Measurements from ENCODE around the gene SOD3.

The SOD3 gene

DNA sequence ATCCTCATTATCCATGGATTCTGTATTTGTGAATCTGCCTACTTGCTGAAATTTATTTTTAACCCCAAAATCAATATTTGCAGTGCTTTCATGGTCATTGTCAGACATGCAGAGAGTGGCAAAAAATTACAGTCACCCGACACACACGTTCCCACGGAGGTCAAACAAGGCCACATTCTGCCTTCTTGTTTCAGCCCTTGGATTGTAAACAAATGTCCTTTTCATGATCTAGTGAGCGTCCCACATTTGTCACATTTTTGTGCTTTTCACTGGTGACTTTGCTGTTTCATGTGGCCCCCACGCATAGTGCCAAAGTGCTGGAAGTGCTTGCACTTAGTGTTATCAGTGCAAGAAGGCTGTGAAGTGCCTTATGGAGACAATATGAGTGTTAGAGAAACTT, 45.0 kb downstream of the SOD3 start:
- Mint-ChIP-seq H3K27ac (no peak overlapping the region), H3K4me1 (no peaks in the 10 kb centered on the region), H3K27me3 (peaks cover 1% of the 10 kb centered on the region), H3K9me3 (no peaks in the 10 kb centered on the region), H3K36me3 (no peaks in the 10 kb centered on the region), H3K4me3 (no peak overlapping the region)

GRCh38 chr4:24840826-24841543, 45.6 kb downstream of the SOD3 start:
- Mint-ChIP-seq H3K4me3 (no peak overlapping the region), H3K27me3 (peaks cover 1% of the 10 kb centered on the region), H3K9me3 (no peaks in the 10 kb centered on the region), H3K27ac (no peak overlapping the region), H3K4me1 (no peaks in the 10 kb centered on the region), H3K36me3 (no peaks in the 10 kb centered on the region)

DNA sequence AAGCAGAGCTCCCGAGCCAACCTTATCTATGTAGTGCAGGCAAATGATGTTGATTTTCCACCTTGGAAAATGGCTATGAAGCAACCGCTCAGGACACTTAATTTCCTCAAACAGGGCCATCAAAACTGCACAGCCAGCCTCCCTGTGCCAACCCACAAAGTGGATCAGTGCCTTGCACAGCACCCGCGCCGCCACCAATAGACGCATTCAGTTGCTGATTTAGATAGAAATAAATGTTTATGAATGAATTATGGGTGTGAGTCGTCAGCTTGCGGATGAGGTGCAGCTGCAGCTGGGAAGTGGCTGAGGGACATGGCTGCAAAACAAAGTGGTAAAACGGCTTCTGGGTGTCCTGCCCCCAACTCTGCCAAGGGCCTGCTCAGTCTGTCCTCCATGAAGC, 47.0 kb downstream of the SOD3 start:
- no peak overlapping the region for H3K27ac Mint-ChIP-seq
- no peak overlapping the region for H3K4me3 Mint-ChIP-seq
- H3K4me1 Mint-ChIP-seq = no peaks in the 10 kb centered on the region

GRCh38 chr4:24843096-24843495, 47.7 kb downstream of the SOD3 start:
- Mint-ChIP-seq H3K4me1 (no peaks in the 10 kb centered on the region), H3K36me3 (no peaks in the 10 kb centered on the region), H3K9me3 (no peaks in the 10 kb centered on the region), H3K27me3 (peaks cover 1% of the 10 kb centered on the region), H3K4me3 (no peak overlapping the region), H3K27ac (no peak overlapping the region)

More for the DNA sequence above, 47.0 kb downstream of the SOD3 start:
- peaks cover 1% of the 10 kb centered on the region for H3K27me3 Mint-ChIP-seq
- H3K36me3 Mint-ChIP-seq = no peaks in the 10 kb centered on the region
- no peaks in the 10 kb centered on the region for H3K9me3 Mint-ChIP-seq

DNA sequence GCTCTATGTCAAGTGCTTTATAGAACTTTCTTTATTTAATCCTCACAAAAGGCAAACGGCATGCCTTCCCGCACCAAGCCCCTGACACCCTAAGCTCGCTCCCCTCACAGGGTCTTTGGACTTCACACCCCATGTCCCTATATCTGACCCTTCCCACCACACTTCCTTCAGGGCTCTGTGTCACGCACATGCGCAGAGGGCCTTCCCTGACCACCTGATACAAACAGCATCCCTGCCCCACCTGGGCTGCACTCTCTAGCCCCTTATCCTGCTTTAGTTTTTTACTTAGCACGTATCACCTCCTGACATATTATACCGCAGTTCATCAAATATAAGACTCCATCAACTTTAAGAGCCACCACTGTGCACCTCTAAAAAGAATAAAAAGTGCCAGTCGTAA, 49.8 kb downstream of the SOD3 start:
- Mint-ChIP-seq H3K4me3 (no peak overlapping the region), H3K4me1 (no peaks in the 10 kb centered on the region), H3K27ac (no peak overlapping the region), H3K36me3 (no peaks in the 10 kb centered on the region), H3K27me3 (peaks cover 1% of the 10 kb centered on the region), H3K9me3 (no peaks in the 10 kb centered on the region)

- Mint-ChIP-seq H3K36me3 (no peaks in the 10 kb centered on the region), H3K27ac (no peak overlapping the region), H3K27me3 (peaks cover 1% of the 10 kb centered on the region), H3K4me1 (no peaks in the 10 kb centered on the region), H3K4me3 (no peak overlapping the region), H3K9me3 (no peaks in the 10 kb centered on the region)
Measured at GRCh38 chr4:24845902-24846301, 50.5 kb downstream of the SOD3 start.

- Mint-ChIP-seq H3K36me3 (no peaks in the 10 kb centered on the region), H3K4me3 (no peak overlapping the region), H3K27me3 (peaks cover 1% of the 10 kb centered on the region), H3K9me3 (no peaks in the 10 kb centered on the region), H3K27ac (no peak overlapping the region), H3K4me1 (no peaks in the 10 kb centered on the region)
Measured at GRCh38 chr4:24846716-24847115, 51.3 kb downstream of the SOD3 start.

DNA sequence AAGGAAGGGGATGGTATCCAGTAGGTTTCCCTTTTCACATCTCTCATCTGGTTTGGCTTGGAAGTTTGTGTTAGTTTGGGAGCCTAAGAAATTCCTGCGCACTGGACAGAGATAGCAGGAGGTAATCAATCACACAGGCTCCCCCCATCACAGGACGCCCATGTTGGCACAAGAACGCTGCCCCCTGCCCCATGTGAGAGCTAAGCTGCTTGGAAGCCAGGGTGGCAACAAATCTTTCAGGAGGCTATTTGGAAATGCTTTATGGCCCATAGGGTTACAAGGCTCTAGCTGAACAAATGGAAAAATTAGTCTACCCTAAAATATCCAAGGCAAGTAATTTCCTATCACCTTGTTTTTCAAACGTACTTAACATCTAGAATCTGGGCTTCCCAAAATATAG, 54.0 kb downstream of the SOD3 start:
- peaks cover 3% of the 10 kb centered on the region for H3K27me3 Mint-ChIP-seq
- no peaks in the 10 kb centered on the region for H3K9me3 Mint-ChIP-seq

GRCh38 chr4:24849756-24850155, 54.4 kb downstream of the SOD3 start:
- Mint-ChIP-seq H3K27ac (no peak overlapping the region), H3K27me3 (peaks cover 3% of the 10 kb centered on the region), H3K4me3 (no peak overlapping the region), H3K36me3 (no peaks in the 10 kb centered on the region), H3K4me1 (no peaks in the 10 kb centered on the region), H3K9me3 (no peaks in the 10 kb centered on the region)

More for the DNA sequence above, 54.0 kb downstream of the SOD3 start:
- H3K36me3 Mint-ChIP-seq = no peaks in the 10 kb centered on the region
- H3K4me1 Mint-ChIP-seq = no peaks in the 10 kb centered on the region
- no peak overlapping the region for H3K27ac Mint-ChIP-seq
- no peak overlapping the region for H3K4me3 Mint-ChIP-seq

All from activated naive CD4-positive, alpha-beta T cell treated with anti-CD3 and anti-CD28 coated beads, Interleukin-2, amount 50 U/mL, for 24 hours (primary cell).